RPMI8226 (cell line): Measurements from ENCODE around the gene PRM2.

Experiments used
- DNase-seq: peaks from one replicate; pipeline ENCODE4 v3.0.0-alpha.2; 2015

Gene PRM2

GRCh38 chr16:11289202-11289601 is 12.9 kb upstream of the PRM2 start:
- no peak for DNase-seq

GRCh38 chr16:11285842-11286241 is 9.6 kb upstream of the PRM2 start:
- DNase-seq, result no peak

- no peak for DNase-seq
These were observed 7.6 kb upstream of the PRM2 start for GRCh38 chr16:11283820-11284248.

- no peak for DNase-seq
These were observed 4.6 kb upstream of the PRM2 start, which contains the start of gene PRM1 for GRCh38 chr16:11280616-11281522. Gene PRM1, minus strand, starts transcription at chr16:11281330. Its CDS starts 92 bp downstream, at chr16:11281238.

- no peak for DNase-seq
These were observed 2.7 kb upstream of the PRM2 start for GRCh38 chr16:11278681-11279628.

- DNase-seq, result no peak
These were observed 1.5 kb upstream of the PRM2 start for GRCh38 chr16:11277607-11278337.

- no peak for DNase-seq
These were observed 765 bp upstream of the PRM2 start for GRCh38 chr16:11276896-11277593.

- no peak for DNase-seq
These were observed 1.3 kb downstream of the PRM2 start for GRCh38 chr16:11274964-11275363.

- no peak for DNase-seq
These were observed 2.5 kb downstream of the PRM2 start for GRCh38 chr16:11273721-11274324.

- DNase-seq, result no peak
These were observed 3.2 kb downstream of the PRM2 start, which contains the start of gene PRM3 for GRCh38 chr16:11272921-11273720. Gene PRM3, minus strand, starts transcription at chr16:11273629. Its CDS starts 34 bp downstream, at chr16:11273595.

GRCh38 chr16:11272484-11272883 is 3.8 kb downstream of the PRM2 start:
- no peak for DNase-seq

- DNase-seq, result no peak
These were observed 4.7 kb downstream of the PRM2 start for GRCh38 chr16:11271610-11272009.

GRCh38 chr16:11270602-11271162 is 5.6 kb downstream of the PRM2 start:
- DNase-seq, result no peak

GRCh38 chr16:11268921-11269375 is 7.3 kb downstream of the PRM2 start, which contains the start of gene TNP2:
Gene TNP2, minus strand, starts transcription at chr16:11269325. Its CDS starts 63 bp downstream, at chr16:11269262.
- DNase-seq, result no peak

- DNase-seq, result no peak
These were observed 11.2 kb downstream of the PRM2 start for GRCh38 chr16:11265124-11265523.

GRCh38 chr16:11264155-11264832 is 12.0 kb downstream of the PRM2 start:
- DNase-seq, result no peak

- no peak for DNase-seq
These were observed 12.5 kb downstream of the PRM2 start for GRCh38 chr16:11263737-11264136.

- DNase-seq, result no peak
These were observed 13.4 kb downstream of the PRM2 start for GRCh38 chr16:11262915-11263314.

GRCh38 chr16:11260596-11260966 is 15.7 kb downstream of the PRM2 start:
- DNase-seq, result no peak
